HG03135 (cell line): ENCODE measurements around the gene FHIT.
A peak's percentile ranks its signal among the peaks of the same experiment; 100 is the strongest.
"Not testable (repeated sequence)": the region's sequence is repeated elsewhere in the genome, so short reads cannot be mapped to it uniquely, and the experiment has no call there.

Source experiments
- ATAC-seq: cut with Tn5 transposase; IDR thresholded peaks from one replicate; pipeline ENCODE4 v1.9.1; 2021; ENCODE audit warnings: mild to moderate bottlenecking, moderate library complexity; ENCODE audit not compliant: unreplicated experiment

FHIT gene

DNA sequence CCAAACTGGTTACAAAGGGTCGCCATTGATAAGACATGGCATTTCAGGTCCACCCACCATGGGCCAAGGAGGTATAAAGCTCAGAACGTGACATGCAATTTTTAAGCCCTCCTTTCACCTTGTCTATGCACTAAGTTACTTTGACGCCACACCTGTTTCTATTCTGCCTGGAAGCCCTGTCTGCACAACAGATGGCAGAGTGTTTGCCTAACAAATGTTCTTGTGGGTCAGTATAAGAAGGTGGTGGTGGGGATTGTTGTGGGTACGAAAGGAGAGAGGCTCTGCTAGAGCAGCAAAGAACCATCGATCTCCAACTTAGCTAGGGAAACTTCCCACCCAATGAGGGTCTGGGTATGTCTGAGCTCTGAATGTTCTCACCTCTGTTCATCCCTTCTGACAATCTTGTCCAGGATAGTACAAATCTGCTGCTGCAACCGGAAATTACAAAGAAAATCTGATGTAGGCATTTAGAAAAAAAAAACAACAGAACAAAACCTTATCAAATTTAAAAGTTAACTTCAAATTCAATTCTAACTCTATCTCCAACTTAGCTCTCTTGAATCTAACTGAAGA, 1256.4 kb downstream of the FHIT start:
- no peak for ATAC-seq

DNA sequence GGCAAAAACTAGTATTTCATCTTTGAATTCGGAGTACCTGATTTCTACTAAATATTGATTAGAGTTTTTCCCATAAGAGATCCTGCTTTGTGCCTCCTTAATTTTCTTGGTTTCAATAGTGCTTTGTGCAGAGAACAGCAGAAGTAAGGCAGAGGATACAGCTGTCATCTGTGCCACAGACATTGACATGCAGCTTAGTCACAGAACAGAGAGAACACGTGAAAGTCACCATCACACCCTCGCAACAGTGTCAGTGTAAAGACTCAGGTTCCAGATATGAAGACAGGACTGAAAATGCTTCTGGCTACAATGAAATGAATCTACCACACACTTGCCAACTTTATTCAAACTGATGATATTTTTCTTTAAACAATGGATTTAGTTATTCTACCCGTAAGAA, 1258.7 kb downstream of the FHIT start:
- no peak for ATAC-seq

DNA sequence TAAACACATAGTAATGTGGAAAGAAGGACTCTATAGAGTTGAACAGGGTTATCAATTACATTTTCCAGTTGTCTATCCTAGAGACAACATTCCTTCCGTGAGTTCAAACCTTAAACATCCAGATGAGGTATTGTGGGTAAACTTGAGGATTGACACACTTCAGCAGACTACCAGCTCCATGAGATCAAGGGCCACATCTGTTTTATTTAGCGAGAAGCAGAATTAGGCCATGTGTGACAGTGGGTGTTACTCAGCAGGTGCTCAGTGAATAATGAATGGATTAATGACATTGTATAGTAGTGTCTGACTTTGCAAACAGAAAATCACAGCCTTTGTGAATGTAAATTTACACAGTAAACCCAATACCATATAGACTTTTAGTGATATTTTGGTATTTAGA, 1260.3 kb downstream of the FHIT start:
- ATAC-seq = no peak

DNA sequence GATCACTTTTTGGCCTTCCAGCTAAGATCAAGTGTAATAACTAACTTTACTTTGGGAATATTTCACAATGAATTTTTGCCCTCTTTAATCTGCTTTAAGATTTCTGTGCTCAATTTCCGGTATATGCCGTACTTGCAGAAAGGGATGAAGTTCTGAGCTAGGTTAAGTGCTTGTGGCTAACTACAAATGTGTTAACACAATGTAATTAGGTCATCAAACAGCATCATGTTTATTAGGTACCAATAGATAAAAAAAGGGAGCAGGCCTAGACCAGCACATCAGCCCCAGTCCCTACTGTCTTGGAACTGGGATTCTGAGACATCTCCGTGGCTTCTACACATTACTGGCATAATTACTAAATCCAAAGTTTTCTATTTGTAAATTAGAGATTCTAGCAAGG, 1268.7 kb downstream of the FHIT start:
- ATAC-seq = no peak

DNA sequence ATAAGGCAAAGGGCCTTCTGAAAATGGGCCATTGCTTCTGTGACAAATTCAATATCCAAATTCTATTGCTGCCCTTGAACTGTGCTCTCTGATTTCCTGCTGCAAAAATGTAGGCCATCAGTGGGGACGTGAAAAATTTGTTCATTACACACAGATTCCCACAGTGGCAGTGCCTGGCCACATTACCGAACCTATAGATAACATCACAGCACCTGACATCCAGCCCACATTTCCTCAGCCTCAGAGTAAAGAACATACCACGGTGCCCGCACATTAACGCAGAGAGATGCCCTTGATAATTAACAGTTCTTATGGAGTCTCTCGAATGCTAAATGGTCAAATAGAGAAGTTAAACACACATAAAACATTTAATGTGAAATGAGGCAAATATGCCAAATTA, 1269.9 kb downstream of the FHIT start:
- ATAC-seq = no peak

DNA sequence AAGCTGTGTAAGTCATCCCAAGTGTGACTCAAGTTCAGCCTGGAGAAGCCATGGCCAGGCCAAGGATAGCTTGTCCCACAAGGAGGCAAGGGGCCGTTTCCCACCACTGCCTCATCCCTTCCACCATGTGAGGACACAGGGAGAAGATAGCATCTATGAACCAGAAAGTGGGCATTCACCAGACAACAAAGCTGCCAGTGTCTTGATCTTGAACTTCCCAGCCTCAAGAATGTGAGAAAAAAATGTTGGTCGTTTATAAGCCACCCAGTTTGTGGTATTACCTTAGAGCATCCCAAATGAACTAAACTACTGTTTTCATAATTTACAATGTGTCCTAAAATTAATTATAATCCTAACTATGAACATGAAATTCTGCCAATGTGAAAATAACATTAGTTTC, 1270.7 kb downstream of the FHIT start:
- ATAC-seq = no peak

DNA sequence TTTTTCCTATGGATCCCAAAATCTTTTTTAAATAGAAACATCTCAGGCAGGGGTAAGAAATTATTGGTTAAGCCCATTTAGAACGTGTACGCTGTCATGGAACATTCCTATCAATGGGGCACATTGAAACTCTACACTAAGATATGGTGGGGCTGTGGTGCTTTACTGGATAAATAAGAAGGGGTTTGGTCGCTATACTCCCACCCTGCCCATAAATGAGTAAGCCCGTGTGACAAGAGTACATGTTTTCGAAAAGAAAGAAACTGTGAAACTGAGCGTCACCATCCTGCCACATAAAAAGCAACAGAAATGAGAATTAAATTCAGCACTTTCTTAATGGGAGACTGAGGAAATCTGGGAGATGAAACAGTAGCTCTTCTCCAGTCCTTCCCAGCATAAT, 1271.7 kb downstream of the FHIT start:
- ATAC-seq = no peak

DNA sequence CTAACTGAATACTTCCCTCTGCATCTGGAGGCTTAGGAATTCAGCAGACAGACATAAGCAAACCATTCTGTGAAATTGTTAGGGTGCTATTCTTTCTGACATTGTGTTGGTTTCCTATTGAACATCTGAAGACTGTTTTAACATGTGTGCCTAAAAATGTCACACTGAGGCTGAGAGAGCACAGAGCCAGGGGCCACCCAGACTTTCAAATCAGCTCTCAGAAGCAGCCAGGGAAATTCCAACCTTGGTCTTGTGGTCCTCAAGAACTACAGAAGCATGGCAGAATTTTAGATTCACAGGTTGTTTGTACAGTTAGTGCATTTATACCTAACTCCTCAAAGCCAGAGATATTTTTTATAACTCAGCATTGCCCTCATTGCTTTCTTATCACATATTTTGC, 1272.3 kb downstream of the FHIT start:
- no peak for ATAC-seq

DNA sequence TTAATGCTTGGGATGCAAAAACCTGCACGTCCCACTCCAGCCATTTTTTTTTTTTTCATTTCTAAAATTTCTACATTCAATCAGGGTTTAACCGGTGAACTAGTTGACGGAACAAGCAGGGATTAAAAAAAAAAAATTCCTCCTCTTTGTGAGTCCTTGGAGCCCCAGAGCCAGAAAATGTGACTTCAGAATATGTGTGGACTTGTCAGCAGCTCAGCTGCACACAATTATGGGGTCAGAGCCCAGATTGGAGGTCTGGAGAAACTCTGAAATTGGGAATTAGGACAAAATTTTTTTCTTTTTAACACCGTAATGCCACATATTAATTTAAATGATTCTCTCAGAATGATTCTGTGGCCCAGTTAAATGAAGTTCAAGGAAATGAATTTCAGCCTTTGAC, 1280.5 kb downstream of the FHIT start:
- ATAC-seq = no peak

DNA sequence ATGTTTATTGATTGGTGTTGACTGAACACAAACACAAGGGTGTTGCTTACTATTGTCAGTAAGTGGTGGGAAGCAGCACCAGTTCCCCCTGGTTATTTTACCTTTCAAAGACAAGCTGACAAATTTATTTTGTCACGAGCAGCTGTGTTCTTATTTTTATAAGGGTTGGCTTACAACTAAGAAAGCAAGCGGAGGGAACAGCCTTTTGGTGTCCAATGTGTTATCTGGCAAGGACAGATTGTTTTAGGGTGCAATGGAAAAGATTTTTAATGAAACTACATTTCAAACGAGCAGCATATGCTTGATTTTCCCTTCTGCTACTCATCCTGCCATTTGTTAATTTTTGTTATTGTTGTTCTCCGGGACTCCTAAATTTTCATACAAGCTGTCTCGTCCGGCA, 1280.9 kb downstream of the FHIT start:
- no peak for ATAC-seq

DNA sequence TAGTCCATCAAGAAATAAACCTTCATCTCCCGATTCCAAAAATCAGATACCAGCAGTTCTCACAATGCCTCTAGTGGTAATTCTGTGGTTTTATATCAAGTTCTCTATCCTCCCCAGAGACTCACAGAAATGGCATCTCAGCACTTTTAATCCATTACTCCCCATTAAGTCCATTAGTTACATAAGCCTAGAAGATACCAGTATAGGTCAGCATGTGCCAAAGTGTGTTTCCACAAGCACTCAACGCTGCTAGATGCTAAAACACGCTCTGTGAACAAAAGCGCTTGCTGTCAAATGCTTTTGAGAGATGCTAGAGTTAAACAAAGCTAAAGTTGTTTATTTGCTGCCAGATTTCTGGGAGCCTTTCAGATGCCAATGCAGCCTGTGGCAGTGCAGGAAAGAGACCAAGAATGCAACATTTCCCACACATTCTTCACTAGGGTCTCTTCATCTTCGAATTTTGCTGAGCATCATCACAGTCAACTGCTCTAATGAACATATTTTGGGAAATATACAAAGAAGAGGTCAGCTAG, 1282.7 kb downstream of the FHIT start:
- ATAC-seq = no peak

DNA sequence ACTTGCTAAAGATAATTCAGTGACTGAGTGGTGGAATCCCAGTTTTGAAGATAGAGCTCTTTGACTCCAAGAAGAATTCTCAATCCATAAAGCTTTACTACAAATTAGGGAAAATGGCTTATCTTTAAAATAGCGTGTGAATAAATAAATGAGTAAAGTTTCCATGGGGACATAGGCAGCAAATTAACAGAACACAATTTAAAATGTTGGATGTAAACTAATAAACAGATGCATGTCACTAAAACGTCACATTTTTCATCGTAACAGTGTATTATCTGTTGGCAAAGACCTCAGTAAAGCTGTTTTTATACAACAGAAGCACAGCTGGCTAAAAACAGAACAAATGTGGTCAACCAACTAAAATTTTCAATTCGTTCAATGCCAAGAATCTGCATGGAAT, 1287.6 kb downstream of the FHIT start:
- no peak for ATAC-seq

DNA sequence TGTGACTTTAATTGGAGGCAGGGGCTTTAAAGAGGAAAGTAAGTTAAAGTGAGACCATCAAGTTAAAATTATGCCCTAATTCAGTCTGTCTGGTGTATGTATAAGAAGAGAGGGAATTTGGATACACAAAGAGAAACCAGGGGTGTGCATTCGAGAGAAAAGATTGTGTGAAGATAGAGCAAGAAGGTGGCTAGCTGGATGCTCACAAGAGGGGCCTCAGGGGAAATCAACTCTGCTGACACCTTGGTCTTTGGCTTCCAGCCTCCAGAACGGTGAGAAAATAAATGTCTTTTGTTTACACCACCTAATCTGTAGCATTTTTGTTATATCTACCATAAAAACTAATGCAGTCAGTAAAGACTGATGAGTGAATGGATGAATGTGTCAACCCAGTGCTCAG, 1294.1 kb downstream of the FHIT start:
- ATAC-seq = no peak

DNA sequence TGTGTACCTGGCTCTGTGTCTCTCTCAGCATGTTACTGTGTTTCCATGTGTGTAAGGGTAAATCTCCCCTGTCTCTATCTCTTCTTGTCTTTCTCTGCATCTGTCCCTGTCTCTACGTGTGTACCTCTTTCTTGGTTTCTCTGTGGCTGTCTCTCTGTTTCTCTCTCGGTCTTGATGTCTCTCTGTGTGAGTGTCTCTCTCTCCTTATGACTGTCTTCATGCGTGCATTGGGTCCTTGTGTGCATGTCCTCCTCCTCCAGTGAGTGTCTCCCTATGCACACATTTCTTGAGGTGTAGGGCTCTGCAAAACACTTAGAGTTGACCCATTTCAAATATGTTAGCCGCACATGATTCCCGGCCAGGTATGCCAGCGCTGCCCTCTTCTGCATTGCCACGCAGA, 1298.1 kb downstream of the FHIT start:
- ATAC-seq = no peak

DNA sequence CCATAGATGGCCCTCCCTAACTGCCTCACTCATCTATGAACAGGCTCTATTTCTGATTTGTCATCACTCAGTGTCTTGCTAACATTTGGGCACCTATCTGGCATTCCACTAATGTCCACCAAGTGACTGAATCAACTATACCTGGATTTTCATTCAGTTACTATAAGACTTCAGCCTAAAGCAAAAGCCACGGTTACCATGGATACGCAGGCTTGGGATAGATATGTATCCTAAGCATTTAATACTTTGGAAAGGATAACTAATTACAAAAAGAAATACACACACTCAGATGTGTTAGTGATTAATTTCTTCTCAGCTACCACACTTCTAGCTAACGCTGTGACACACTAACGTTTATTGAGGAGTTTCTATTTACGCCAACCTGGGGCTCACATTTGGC, 1301.9 kb downstream of the FHIT start:
- ATAC-seq = no peak

DNA sequence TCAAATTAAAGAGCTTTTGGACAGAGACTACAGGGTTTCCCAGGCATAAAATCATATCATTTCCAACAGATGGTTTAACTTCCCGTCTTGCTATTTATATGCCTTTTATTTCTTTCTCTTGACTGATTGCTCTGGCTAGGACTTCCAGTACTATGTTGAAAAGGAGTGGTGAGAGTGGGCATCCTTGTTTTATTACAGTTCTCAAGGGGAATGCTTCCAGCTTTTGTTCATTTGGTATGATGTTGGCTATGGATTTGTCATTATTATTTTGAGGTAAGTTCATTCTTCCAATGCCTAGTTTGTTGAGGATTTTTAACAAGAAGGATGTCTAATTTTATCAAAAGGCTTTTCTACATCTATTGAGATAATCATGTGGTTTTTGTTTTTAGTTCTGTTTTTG, 1304.9 kb downstream of the FHIT start:
- ATAC-seq = no peak

DNA sequence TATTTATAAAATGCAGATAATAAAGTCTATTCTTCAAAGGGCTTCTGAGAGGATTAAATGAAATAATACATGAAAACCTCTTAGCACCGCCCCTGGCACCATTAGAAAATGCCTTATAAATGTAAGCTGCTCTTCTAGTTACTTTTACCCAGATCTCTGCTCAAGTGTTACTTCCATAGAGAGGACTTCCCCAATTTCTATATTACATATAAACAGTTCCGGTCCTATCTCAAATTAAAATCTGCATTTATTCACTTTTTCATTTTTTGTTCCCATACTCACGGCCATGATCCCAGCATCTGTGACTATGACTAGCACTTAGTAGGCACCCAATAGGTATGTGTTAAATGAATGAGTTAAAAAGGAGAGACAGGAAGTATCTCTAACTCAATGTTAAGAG, 1310.5 kb downstream of the FHIT start:
- no peak for ATAC-seq

DNA sequence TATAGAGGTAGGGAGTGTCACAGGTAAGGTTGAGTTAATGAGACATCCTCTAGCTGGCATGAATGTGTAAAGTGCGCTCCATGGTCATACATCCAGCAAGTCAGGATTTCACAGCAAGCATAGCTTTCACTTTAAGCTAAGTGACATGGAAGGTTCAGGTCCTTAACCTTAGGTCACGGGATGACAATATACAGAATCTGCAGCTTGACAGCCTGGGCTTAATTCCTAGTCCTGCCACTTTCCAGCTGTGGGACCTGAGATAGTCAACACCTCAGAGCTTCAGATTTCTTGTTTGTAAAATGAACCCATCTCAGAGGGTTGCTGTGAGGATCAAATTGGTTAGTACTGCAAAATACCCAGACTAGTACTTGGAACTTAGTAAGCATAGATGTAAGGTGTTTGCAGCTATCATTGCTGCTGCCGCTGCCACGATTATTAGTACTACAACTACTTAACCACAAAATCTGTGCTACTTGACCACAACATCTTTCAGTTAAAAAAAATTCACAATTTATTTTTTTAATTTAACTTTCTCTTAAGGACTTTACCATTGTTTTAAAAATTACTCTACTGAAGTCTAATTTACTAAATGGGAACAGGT, 1311.3 kb downstream of the FHIT start:
- no peak for ATAC-seq

DNA sequence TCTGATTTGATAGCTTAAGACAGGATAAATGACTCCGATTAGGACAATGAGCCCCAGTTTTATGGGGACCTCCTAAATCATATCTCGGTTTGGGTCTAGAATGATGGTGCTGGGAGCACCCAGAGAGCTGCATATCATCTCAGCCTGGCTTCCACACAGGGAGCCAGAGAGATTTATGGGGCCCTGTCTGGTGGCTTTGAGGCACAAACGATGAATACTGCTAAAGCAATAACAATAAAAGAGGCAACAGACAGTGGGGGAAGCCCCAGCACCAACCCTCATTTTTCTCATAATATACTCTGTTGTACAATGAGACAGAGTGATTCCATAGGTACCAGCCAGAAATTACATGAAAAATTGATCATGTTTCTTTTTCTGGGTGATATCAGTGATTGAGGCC, 1312.4 kb downstream of the FHIT start:
- no peak for ATAC-seq

DNA sequence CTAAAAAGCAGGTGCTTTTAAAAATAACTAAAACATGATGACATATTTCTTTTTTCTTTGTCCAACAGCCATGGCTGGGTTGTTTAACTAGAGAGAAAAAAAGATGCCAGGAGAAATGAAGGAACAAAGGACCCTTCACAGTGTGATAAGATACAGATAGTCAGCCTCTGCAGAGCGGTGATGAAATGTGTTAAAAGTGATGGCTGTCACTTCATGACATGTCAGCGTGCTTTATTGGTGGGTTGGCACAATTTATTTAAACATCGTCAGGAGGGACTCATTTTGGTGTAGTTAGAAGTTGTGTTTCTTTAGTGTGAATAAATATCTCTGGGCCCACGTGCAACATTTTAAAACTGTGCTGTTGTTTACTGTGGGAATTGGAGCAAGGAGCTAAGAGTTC, 1314.1 kb downstream of the FHIT start:
- ATAC-seq = no peak

DNA sequence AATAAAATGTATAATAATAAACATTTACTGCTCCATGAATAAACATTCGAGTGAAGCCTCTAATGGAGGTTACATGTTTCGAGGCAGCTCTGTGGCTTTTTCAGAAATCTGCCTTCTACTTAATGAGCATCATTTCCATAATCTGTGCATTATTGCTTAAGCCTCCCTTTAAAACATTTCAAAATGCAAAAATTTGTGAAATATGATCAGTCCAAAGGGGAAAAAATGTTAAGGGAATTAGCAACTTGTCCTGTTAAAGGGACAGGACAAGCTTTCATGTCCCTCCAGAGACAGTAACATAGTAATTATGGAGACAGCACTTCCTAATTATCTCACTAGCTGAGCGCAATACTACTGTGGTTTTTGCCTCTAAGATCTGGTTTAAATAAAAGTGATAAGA, 1314.8 kb downstream of the FHIT start:
- no peak for ATAC-seq

DNA sequence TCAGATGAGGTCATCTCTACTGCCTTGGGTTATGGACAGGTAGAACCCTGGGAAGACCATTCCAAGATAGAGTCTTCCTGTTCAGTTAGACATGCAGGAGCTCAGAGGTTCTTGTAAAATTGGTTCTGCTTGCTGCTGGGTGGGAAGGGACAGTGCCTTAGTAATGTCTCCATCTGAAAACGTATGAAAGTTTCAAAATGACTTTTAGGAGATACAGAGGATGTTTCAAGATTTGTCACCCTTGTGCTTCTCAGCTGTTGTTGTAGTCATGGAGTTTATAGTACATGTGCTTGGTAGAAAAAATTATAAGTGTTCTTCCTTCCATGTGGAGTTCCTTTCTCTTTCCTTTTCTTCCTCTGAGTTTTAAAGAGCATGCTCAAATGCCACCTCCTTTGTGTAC, 1316.2 kb downstream of the FHIT start:
- ATAC-seq = peak; percentile 85

DNA sequence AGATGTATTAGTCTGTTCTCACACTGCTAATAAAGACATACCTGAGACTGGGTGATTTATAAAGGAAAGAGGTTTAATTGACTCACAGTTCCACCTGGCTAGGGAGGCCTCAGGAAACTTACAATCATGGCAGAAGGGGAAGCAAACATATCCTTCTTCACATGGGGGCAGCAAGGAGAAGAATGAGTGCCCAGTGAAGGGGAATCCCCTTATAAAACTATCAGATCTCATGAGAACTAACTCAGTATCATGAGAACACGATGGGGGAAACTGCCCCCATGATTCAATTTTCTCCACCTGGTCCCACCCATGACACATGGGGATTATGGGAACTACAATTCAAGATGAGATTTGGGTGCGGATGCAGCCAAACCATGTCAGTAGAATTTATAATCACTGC, 1316.7 kb downstream of the FHIT start:
- not testable (repeated sequence) for ATAC-seq
